GM18870 (cell line): ENCODE data around the gene MOV10.
A peak's percentile ranks its signal among the peaks of the same experiment; 100 is the strongest.
"Not testable (repeated sequence)": the region's sequence is repeated elsewhere in the genome, so short reads cannot be mapped to it uniquely, and the experiment has no call there.

Experiments used
- ATAC-seq: cut with Tn5 transposase; IDR thresholded peaks from one replicate; pipeline ENCODE4 v1.9.1; 2021; ENCODE audit warnings: moderate library complexity; ENCODE audit not compliant: unreplicated experiment

MOV10 gene

DNA sequence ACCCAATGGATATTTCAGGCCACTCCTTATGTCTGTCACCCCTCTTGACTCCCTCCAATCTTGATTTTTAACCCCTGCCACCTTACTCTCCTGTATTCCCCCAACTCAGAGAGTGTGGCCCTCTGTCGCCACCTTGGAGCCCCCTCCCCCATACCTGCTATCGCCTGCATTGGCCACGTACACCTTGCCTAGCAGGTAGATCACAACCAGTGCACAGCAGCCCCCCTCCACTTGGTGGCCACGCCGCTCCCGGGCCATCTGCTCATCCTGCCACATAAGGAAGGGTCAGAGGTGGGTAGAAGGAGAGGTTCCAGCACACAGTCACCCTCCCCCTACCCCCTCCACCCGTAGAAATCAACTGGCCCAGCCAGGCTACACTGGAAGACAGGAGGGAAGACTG is 37.7 kb downstream of the MOV10 start:
- ATAC-seq = no peak

DNA sequence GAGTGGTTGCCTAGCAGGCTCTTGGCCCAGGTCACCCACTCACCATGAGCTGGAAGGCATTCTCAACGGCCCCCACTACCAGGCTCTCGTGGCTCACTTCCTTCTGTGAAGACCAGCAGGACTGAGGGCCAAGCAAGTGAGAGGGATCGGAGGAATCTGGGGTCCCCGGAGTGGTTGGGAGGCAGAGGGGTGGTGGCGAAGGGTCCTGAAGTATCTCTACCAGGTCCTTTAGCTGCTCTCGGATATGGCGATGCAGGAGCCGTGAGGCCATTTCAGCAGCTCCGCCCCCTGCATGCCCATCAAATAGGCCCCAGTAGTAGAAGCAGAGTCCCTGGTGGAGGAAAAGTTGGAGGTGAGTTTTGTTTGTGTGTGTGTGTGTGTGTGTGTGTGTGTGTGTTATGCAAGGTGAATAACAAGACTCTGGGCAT is 38.3 kb downstream of the MOV10 start:
- ATAC-seq = no peak

DNA sequence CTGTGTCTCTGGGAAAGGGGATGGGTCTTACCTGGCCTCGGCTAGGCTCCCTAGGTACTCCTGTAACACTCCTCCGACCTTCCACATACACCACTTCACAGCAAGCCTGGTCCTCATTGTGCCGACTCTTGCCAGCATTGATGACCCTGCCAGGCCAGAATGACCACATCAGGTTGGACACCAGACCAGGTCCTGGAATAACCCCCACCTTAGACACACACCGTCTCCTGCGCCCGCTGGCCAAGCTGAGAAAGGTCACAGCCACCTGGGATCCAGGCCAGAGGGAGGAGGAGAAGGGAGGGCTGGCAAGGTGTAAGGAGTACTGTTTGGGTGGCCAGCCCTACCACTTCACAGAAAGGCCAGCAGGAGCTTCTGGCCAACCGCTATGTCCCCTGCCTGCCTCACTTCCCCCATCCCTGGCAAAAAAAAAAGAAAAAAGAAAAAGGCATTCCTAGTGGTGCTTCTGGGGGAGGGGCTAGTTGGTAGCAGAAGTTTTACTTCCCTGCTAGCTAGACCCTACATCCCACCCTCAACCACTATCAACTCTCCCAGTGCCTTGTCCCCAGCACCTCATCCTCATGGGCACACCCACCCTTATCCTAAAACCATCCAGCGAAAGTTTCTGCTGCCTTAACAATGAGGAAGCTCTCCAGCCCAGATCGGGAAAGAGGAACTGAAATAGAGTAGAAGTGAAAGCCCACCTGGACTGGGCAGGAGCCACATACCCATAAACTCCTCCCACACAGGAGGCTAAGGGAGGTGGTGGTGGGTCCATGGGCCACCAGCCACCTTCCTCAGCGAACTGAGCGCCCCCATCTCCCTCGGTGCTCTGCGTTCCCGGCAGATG is 39.2 kb downstream of the MOV10 start:
- no peak for ATAC-seq

DNA sequence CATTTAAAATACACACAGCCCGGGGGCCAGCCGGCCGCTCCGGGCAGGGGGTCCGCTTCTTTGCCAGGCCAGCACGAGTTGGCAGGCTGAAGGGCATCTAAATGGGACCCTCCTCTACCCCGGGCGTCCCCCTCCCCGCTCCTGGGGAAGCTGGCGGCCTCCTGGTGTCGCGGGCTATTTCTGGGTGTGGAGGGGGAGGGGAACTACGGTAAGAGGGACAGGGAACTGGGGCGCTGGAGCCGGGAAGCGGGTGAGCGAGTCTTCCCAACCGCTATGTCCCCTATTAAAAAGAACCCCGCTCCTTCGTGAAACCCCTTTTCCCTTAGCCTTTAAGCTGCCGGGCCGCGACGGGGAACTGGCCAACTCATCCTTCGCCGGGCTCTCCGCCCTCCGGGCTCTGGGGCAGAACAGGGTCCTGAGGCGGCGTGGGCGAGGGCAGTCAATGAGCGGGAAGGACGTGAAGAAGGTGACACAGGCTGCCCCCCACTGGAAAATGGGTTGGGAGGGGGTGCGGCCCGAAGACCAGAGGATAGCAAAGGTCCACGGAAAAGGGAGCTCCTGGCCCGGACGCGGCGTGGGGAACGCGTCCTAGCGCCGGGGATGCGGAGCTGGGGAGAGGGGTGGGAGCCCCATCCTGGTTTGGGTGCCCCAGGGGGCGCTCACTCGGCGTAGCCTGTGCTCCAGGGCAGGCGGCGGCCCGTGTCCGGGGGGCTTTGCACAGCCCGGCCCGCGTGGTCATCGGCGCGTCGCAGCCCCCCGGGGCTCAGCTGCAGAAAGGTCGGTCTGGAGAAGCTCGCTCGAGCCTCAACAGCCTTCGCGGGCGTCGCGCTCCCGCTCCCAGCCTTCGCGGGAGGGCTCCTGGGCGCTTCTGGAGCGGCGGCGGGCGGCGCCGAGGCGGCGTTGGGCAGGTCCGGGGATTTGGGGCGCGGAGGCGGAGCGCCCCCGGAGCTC is 40.1 kb downstream of the MOV10 start:
- ATAC-seq = peak; percentile 13

DNA sequence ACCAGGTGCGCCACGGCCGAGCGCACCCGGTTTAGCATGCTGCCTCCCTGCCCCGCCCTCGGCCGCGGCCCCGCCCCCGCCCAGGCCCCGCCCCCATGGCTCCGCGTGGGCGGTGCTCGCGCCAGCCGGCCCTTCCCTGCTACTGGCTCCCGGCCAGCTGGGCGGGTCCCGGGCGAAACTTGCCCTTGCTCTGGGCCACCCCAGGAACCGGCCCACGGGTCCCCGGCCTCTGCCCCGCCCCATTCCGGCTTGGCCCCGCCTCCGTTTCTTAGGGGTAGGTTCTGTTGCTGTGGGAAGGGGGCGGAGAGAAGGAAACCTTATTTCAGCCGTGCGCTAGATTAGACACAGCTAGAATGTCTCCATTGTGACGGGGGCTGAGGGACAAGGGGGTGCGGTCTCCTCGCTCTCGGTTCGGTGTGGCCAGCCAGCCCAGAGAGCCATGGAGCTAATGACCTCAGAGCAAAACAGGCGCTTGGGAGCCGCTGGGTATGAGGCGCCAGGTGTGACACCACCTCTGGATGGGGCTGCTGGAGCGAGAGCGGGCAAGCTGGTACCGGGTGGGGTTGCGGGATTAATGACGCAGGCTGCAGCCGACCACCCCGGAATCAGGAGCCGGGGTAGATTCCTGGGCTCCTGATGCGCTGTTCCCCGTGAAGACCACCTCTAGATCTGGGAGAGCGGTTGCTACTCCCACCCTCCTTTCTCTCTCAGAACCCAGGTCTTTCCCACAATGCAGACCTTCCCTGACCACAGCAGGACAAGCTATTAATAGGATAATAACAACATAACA is 41.0 kb downstream of the MOV10 start, which contains the start of gene PPM1J:
Gene PPM1J, minus strand, starts transcription at position 69 of the 790 bp plus-strand sequence. Its CDS starts 31 bp downstream, at position 38.
- ATAC-seq = peak; percentile 60

DNA sequence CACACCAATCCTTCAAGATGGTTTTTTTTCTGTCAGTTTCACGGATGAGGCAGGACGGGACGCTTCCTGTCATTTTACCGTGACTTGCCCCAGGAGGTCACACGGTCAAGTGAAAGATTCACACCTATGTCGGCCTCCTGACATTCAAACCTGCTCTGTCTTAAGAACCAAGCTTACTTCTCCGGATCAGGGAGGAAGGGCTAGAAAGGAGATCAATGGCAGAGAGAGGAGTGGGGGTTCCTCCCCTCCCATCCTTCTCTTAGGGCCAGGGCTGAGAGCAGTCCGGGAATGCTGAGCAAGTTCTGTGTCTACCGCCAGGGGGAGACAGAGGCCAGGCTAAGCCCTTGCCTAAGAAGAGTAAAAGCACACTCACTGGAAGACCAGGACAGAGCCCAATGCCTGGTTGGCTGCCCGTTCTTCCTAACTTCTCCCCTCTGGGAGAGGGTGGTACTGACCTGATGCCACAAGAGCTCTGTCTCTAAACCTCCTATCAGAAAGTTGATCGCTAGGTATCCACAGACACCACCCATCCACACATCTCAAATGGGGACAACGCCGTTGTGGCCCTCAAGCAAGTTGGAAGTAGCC is 41.8 kb downstream of the MOV10 start:
- ATAC-seq = peak; percentile 40

DNA sequence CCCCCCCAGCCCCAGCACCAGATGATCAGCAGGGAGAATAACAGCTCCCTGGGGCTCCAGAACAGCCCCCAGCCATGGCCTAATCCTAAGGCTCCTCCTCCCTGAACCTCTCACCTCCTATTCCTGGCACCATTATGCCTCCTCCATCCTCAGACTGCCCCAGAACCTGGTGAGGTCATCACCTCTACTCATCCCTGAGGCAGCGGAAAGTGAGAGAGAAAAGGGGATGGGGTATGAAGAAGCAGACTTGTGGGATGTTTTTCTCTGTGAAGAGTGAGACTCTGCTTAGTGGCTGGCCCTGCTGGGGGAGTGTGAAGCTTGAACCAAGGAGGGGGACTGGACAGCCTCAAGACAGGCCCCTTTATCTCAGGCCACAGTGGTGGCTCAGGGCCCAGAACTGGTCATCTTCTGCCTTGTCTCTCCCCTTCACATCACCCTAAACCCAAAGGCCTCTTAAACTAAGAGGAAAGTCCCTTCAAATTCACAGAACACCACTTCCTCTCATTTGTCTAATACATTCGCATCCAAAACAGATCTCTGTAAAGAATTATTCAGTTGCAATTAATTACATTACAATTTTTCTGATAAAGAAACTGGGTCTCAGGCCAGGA is 42.9 kb downstream of the MOV10 start:
- ATAC-seq = no peak

DNA sequence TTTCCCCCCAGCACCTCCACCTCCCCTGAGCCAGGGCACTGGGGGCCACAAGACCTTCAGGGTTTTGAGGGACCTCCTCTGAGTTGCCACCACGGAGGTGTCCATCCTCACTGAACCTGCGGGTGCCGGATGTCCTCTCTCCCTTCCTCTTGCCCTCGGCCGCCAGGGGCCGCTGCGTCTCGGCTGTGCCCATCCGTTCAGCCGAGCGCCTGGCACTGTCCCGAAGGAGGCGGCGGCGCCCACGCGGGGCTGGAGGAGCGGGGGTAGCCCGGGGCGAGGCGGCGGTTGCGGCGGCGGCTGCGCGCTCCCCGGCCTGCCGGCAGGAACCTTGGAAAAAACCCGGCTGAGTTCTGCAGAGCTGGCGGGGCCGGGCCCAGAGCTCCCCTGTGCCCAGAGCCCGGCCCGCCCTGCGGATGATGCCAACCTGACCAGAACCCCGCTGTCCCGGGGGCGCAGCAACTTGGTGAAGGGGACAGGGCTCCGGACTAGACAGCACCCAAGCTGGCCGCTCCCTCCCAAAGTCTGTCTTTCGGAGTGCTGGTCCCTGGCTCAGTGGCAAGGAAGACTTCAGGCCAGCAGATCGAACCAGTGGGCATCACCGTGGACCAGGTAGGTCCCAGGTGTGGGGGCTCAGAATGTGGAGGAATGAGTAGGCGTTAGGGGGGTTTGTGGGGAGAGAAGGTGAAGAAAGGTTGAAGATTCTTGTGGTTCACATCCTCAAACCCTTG is 44.4 kb downstream of the MOV10 start:
- ATAC-seq = no peak

DNA sequence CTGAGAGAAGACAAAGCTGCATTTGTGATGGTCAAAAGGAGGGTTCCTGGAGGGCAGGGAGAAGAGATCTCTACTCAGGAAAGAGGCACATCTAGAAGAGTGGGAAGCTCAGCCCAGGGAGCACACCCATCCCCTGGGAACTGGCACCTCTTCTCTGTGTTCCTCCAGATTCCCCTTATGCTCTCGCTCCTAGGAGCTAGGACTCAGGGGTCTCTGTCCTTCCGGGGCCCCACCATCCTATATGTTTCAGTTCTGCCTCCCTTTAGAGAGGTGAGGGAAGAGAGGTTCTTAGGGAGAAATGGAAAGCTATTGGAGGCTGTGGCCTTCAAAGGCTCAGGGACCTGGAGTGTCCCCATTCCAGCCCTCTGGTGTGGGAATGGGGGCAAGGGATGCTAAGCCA is 45.2 kb downstream of the MOV10 start:
- no peak for ATAC-seq

DNA sequence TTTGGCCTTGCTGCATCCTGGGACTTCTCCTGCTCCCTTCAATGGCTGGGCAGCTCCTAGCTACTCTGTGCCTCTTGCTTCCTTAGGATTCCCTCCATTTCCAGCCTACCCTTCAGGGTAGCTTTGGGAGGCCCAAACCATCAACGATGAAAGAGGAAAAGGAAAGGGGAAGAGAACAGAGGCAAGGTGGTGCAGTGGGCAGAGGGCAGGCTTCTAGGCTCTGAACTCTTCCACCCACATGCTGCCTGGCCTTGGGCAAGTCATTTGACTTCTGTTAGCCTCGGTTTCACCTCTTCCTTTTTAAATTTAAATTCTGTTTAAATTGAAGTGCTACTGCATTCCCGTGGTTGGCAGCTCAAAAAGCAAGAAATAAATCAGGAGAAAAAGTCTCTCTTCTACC is 46.3 kb downstream of the MOV10 start:
- no peak for ATAC-seq

DNA sequence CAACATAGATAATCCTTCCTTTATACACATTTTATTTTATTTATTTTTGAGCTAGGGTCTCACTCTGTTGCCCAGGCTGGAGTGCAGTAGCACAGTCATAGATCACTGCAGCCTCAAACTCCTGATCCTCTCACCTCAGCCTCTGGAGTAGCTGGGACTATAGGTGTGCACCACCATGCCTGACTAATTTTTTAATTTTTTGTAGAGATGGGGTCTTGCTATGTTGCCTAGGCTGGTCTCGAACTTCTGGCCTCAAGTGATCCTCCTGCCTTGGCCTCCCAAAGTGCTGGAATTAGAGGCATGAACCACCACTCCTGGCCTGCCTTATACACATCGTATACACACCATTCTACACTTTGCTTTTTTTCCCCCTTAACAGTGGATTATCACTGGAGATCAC is 46.8 kb downstream of the MOV10 start:
- not testable (repeated sequence) for ATAC-seq

DNA sequence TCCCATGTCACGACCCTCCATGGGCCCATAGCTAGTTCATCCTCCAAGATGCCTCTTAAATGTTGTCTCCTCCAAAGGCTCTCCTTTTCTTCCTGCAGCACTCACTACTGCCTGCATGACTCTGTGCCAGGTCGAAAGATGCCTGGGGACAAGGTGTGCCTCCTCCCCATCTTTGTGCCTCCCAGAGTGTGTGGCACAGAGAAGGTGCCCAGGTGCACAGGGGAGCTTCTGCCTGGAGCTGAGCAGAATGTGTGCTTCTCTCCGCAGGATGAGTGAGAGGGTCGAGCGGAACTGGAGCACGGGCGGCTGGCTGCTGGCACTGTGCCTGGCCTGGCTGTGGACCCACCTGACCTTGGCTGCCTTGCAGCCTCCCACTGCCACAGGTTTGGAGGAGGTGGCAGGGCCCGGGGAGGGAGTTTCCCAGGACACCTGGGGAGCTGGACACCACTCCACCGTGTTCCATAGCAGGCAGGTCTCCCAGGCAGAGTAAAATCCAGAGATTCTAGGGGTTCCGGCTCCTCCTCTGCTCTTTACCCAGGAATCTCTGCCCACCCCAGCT is 47.6 kb downstream of the MOV10 start:
- ATAC-seq = no peak

DNA sequence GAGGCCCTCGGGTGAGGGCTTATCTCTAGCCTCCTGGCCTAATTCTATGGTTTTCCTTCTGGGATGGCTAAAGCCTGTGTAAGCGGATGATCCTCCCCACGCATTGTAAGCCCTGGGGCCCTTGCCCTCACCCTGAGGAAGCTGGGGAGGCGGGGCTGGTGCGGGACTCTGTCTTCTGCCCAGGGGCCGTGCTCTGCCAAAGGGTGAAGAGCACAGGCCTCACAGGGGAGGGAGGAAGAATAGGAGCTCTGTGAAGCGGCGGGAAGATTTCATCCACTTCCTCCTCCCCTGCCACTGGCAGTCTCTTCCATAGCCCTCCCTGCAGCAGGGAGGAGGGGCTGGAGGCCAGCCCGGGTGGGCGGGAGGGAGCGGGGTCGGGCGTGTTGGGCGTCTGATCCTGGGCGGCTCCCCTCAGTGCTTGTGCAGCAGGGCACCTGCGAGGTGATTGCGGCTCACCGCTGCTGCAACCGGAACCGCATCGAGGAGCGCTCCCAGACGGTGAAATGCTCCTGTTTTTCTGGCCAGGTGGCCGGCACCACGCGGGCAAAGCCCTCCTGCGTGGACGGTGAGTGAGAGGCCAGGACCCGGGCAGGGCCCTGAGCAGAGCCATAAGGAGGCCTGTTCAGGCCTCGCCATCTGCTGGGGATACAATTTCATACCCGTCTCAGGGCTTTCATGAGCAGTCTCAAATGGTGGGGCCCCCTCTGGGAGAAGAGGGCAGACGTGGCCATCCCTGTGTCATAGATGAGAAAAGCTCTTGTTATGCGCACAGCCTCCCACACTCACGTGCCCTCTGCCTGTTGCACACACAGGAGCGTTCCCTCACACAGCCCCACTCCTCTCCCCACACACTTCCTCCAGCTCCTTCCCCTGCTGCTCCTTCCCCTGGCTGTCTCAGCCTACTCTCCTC is 48.4 kb downstream of the MOV10 start:
- no peak for ATAC-seq

DNA sequence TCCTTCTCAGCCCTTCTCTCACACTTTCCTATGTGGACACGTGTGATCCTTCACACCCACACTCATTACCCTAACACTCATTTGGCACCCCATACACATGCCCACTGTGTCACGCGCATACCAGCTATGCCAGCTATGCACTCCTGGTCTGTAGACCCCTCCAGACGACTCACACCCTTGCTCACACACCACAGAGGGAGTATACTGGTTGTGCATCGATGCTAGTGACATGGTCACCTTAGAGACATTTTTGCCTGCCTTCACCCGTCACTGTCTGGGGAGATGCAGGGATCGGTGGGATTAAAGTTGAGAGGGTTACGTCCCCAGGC is 49.0 kb downstream of the MOV10 start:
- ATAC-seq = no peak

DNA sequence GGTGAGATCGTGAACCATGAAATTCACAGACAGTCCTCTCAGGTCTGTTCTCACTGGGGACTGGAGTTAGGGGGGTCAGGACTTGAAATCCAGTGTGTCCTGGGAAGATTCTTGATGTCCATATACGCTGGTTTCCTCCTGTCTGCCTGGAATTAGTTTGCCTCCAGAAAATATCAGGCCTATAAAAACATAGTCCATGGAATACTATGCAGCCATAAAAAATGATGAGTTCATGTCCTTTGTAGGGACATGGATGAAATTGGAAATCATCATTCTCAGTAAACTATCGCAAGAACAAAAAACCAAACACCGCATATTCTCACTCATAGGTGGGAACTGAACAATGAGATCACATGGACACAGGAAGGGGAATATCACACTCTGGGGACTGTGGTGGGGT is 49.8 kb downstream of the MOV10 start:
- ATAC-seq = not testable (repeated sequence)

DNA sequence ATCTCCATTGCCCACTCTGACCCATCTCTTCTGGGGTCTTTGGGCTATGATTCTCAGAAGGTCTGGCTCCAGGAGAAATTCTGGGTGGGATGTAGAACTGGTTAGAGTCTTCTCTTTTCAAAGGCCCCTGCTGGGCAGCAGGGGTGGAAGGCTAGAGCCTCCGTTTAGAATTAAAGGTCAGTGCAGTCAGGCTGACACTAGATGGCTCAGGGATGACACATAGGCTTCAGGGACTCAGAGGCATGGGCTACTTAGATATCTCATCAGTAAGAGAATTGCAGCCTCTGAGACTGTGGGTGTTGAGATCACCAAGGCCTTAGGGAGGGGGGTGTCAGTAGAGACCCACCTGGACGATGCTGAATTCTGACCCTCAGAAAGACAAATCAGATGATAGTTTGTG is 53.3 kb downstream of the MOV10 start:
- ATAC-seq = no peak

DNA sequence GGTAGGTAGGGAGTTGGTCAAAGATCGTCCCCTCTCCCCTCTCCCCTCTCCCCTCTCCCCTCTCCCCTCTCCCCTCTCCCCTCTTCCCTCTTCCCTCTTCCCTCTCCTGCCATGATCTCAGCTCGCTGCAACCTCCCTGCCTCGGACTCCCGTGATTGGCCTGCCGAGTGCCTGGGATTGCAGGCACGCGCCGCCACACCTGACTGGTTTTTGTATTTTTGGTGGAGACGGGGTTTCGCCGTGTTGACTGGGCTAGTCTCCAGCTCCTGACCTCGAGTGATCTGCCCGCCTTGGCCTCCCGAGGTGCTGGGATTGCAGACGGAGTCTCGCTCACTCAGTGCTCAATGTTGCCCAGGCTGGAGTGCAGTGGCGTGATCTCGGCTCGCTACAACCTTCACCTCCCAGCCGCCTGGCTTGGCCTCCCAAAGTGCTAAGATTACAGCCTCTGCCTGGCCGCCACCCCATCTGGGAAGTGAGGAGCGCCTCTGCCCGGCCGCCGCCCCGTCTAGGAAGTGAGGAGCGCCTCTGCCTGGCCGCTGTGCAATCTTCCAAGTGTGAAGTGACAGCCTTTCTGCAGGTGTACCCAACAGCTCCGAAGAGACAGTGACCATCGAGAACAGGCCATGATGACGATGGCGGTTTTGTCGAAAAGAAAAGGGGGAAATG is 54.0 kb downstream of the MOV10 start:
- not testable (repeated sequence) for ATAC-seq

DNA sequence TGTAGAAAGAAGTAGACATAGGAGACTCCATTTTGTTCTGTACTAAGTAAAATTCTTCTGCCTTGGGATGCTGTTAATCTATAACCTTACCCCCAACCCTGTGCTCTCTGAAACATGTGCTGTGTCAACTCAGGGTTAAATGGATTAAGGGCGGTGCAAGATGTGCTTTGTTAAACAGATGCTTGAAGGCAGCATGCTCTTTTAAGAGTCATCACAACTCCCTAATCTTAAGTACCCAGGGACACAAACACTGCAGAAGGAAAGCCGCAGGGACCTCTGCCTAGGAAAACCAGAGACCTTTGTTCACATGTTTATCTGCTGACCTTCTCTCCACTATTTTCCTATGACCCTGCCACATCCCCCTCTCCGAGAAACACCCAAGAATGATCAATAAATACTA is 54.6 kb downstream of the MOV10 start:
- not testable (repeated sequence) for ATAC-seq
